Fibroblast of lung (primary cell): Measurements from ENCODE around the gene DMWD. TPM values are rescaled to one million over a fixed set of nuclear protein-coding genes. Genes with fewer than 3 reads are reported as not detected.

Source experiments
- DNase-seq, 2 donors: peaks; one replicate each; pipeline versions ENCODE4 v3.0.0 to v3.0.0-alpha.2; 2010; ENCODE audit warnings: low read depth in 2 of 2
- H2AFZ ChIP-seq: 2 replicates; pipeline ENCODE4 v1.5.1; 2012; ENCODE audit warnings: low read length, control low read depth, inconsistent platforms
- H3K27ac ChIP-seq: 2 replicates; pipeline ENCODE4 v1.5.1; 2011; ENCODE audit warnings: low read length, control low read depth; ENCODE audit not compliant: insufficient read depth
- H3K27me3 ChIP-seq: 2 replicates; pipeline ENCODE4 v1.5.1; 2011; ENCODE audit warnings: mild to moderate bottlenecking, low read length; ENCODE audit not compliant: control insufficient read depth, insufficient read depth
- H3K36me3 ChIP-seq: 2 replicates; pipeline ENCODE4 v1.5.1; 2011; ENCODE audit warnings: low read length; ENCODE audit not compliant: control insufficient read depth, insufficient read depth
- H3K4me1 ChIP-seq: 2 replicates; pipeline ENCODE4 v1.5.1; 2011; ENCODE audit warnings: low read length; ENCODE audit not compliant: control insufficient read depth, insufficient read depth; ENCODE audit errors: extremely low read depth
- H3K4me2 ChIP-seq: 2 replicates; pipeline ENCODE4 v1.5.1; 2011; ENCODE audit warnings: low read length, control low read depth; ENCODE audit not compliant: insufficient read depth; ENCODE audit errors: extremely low read depth
- H3K4me3 ChIP-seq, 4 experiments: fragments of 200-600 bp in 1 of 4; sonication (generic) in 1 of 4; replicated peaks in 1 of 4; 2 replicates each; pipeline ENCODE4 v1.5.1; 2011 to 2016; ENCODE audit warnings: low read length in 4 of 4, low read depth in 3 of 4, mild to moderate bottlenecking in 3 of 4, control low read depth in 2 of 4, inconsistent platforms in 1 of 4, mixed read lengths in 1 of 4; ENCODE audit not compliant: insufficient read depth in 1 of 4; ENCODE audit errors: control extremely low read depth in 1 of 4
- H3K79me2 ChIP-seq: 2 replicates; pipeline ENCODE4 v1.5.1; 2012; ENCODE audit warnings: mild to moderate bottlenecking, low read length, inconsistent platforms; ENCODE audit not compliant: control insufficient read depth, insufficient read depth
- H3K9ac ChIP-seq: 2 replicates; pipeline ENCODE4 v1.5.1; 2011; ENCODE audit warnings: mild to moderate bottlenecking, low read length, control low read depth; ENCODE audit not compliant: insufficient read depth
- H3K9me3 ChIP-seq: 2 replicates; pipeline ENCODE4 v1.5.1; 2012; ENCODE audit warnings: low read depth, low read length; ENCODE audit not compliant: control insufficient read depth, insufficient read depth
- H4K20me1 ChIP-seq: 2 replicates; pipeline ENCODE4 v1.5.1; 2011; ENCODE audit warnings: low read length; ENCODE audit not compliant: control insufficient read depth, insufficient read depth; ENCODE audit errors: extremely low read depth
- CTCF ChIP-seq, 2 donors: IDR thresholded peaks in 1 of 2; conservative IDR thresholded peaks in 1 of 2; 1 replicate in 1 of 2; 2 replicates in 1 of 2; pipeline ENCODE4 v1.5.1; 2011 to 2012; ENCODE audit warnings: low read length in 2 of 2, control low read depth in 1 of 2, inconsistent platforms in 1 of 2, low read depth in 1 of 2, mild to moderate bottlenecking in 1 of 2
- EZH2 ChIP-seq: IDR thresholded peaks from 2 replicates; pipeline ENCODE4 v1.5.1; 2012; ENCODE audit warnings: low read length, control low read depth, mild to moderate bottlenecking; ENCODE audit errors: missing control alignments
- polyA plus RNA-seq, 2 donors: library from polyadenylated mRNA; depleted of rRNA in 1 of 2; stranded (reverse) in 1 of 2; unstranded in 1 of 2; fragments of >200 nt; gene quantifications; 2 replicates each; pipeline ENCODE4 v1.2.1, GENCODE V29; 2011 to 2012; ENCODE audit warnings: missing spikeins in 1 of 2
- total RNA-seq: library from RNA; depleted of rRNA; stranded (reverse); fragments of >200 nt; gene quantifications from 2 replicates; pipeline ENCODE4 v1.2.1, GENCODE V29; 2014

The DMWD gene
- total and polyA plus RNA-seq, 2 donors (not counting 1 experiment from before 2014, with no cell fraction given), result 18.1 to 33.5 TPM

- no peak for TF ChIP-seq CTCF (conservative IDR thresholded peaks at IDR 0.05 in 1 of 2, IDR thresholded peaks at IDR 0.05 in 1 of 2; ENCODE audit: low read depth in 1 of 2, low read length in 2 of 2)
- peaks cover 8% of the 10 kb centered on the region for H3K4me1 ChIP-seq
Measured at GRCh38 chr19:45814851-45815480, 22.3 kb upstream of the DMWD start, which contains the start of gene RSPH6A. RSPH6A (minus strand) TSS chr19:45815308; CDS start chr19:45815176, 132 bp downstream.

GRCh38 chr19:45814166-45814780 lies 21.6 kb upstream of the DMWD start:
- Histone ChIP-seq H3K4me3 (no peak overlapping the region), H3K36me3 (peaks cover 4% of the 10 kb centered on the region), H3K9ac (no peak overlapping the region), H3K27me3 (no peaks in the 10 kb centered on the region), H3K4me1 (peaks cover 10% of the 10 kb centered on the region), H3K4me2 (no peak overlapping the region), H3K27ac (no peak overlapping the region), H3K79me2 (no peaks in the 10 kb centered on the region), H3K9me3 (no peaks in the 10 kb centered on the region), H2AFZ (no peak overlapping the region), H4K20me1 (no peaks in the 10 kb centered on the region)
- TF ChIP-seq EZH2, result no peak
- TF ChIP-seq CTCF (conservative IDR thresholded peaks at IDR 0.05 in 1 of 2, IDR thresholded peaks at IDR 0.05 in 1 of 2; ENCODE audit: low read depth in 1 of 2, low read length in 2 of 2), result no peak
- no peak for DNase-seq

More at GRCh38 chr19:45814851-45815480, 22.3 kb upstream of the DMWD start, which contains the start of gene RSPH6A:
- Histone ChIP-seq H3K27me3 (no peaks in the 10 kb centered on the region), H4K20me1 (no peaks in the 10 kb centered on the region), H3K4me2 (no peak within 1 kb of the TSS), H3K4me3 (no peak within 1 kb of the TSS), H3K36me3 (peaks cover 4% of the 10 kb centered on the region), H2AFZ (no peak within 1 kb of the TSS), H3K79me2 (no peaks in the 10 kb centered on the region), H3K27ac (no peak within 1 kb of the TSS), H3K9ac (no peak within 1 kb of the TSS), H3K9me3 (no peaks in the 10 kb centered on the region)
- no peak for DNase-seq

- Histone ChIP-seq H3K4me1 (peaks cover 10% of the 10 kb centered on the region), H3K27me3 (no peaks in the 10 kb centered on the region), H3K79me2 (no peaks in the 10 kb centered on the region), H2AFZ (no peak overlapping the region), H3K9me3 (no peaks in the 10 kb centered on the region), H3K27ac (no peak overlapping the region), H3K4me2 (no peak overlapping the region), H4K20me1 (no peaks in the 10 kb centered on the region), H3K4me3 (no peak overlapping the region), H3K9ac (no peak overlapping the region), H3K36me3 (no peaks in the 10 kb centered on the region)
- peak in 1 of 2 donors; percentile 14 for DNase-seq
- no peak for TF ChIP-seq EZH2
- no peak for TF ChIP-seq CTCF (conservative IDR thresholded peaks at IDR 0.05 in 1 of 2, IDR thresholded peaks at IDR 0.05 in 1 of 2; ENCODE audit: low read depth in 1 of 2, low read length in 2 of 2)
Measured at GRCh38 chr19:45812297-45812696, 19.7 kb upstream of the DMWD start.
